Hematopoietic multipotent progenitor cell treated with erythropoietin and hydrocortisone succinate and interleukin-3 and kit ligand, for 4 days (in vitro differentiated cells): ENCODE results near the gene LYRM9.
"Not testable (repeated sequence)": the region's sequence is repeated elsewhere in the genome, so short reads cannot be mapped to it uniquely, and the experiment has no call there.

Experiments
- DNase-seq: peaks from one replicate; pipeline ENCODE4 v3.0.0-alpha.2; 2015

LYRM9 gene

GRCh38 chr17:27872776-27873175 lies 20.4 kb downstream of the LYRM9 start:
- DNase-seq, result no peak

GRCh38 chr17:27871407-27871806 lies 21.8 kb downstream of the LYRM9 start:
- DNase-seq, result no peak

GRCh38 chr17:27870345-27870744 lies 22.8 kb downstream of the LYRM9 start:
- no peak for DNase-seq

- no peak for DNase-seq
Measured at GRCh38 chr17:27868565-27868964, 24.6 kb downstream of the LYRM9 start.

GRCh38 chr17:27862840-27863239 lies 30.3 kb downstream of the LYRM9 start:
- no peak for DNase-seq

GRCh38 chr17:27862004-27862403 lies 31.2 kb downstream of the LYRM9 start:
- DNase-seq, result no peak

GRCh38 chr17:27860971-27861664 lies 32.0 kb downstream of the LYRM9 start:
- DNase-seq, result no peak

- DNase-seq, result no peak
Measured at GRCh38 chr17:27858621-27859305, 34.4 kb downstream of the LYRM9 start.

- no peak for DNase-seq
Measured at GRCh38 chr17:27856676-27857432, 36.3 kb downstream of the LYRM9 start.

- no peak for DNase-seq
Measured at GRCh38 chr17:27855454-27855853, 37.7 kb downstream of the LYRM9 start.

- DNase-seq, result no peak
Measured at GRCh38 chr17:27854163-27854562, 39.0 kb downstream of the LYRM9 start.

GRCh38 chr17:27853091-27853490 lies 40.1 kb downstream of the LYRM9 start:
- DNase-seq, result no peak

GRCh38 chr17:27849474-27850185 lies 43.5 kb downstream of the LYRM9 start:
- no peak for DNase-seq

GRCh38 chr17:27848931-27849330 lies 44.2 kb downstream of the LYRM9 start:
- DNase-seq, result peak; percentile 9

- DNase-seq, result not testable (repeated sequence)
Measured at GRCh38 chr17:27846808-27847307, 46.3 kb downstream of the LYRM9 start.

GRCh38 chr17:27846042-27846655 lies 47.0 kb downstream of the LYRM9 start:
- peak; percentile 61 for DNase-seq

GRCh38 chr17:27845264-27846041 lies 47.7 kb downstream of the LYRM9 start:
- DNase-seq, result no peak

- no peak for DNase-seq
Measured at GRCh38 chr17:27840688-27841087, 52.5 kb downstream of the LYRM9 start.

- DNase-seq, result not testable (repeated sequence)
Measured at GRCh38 chr17:27840406-27840678, 52.8 kb downstream of the LYRM9 start.

GRCh38 chr17:27839571-27840405 lies 53.4 kb downstream of the LYRM9 start:
- not testable (repeated sequence) for DNase-seq

GRCh38 chr17:27838607-27839006 lies 54.6 kb downstream of the LYRM9 start:
- not testable (repeated sequence) for DNase-seq
